HG02981 (cell line): Measurements from ENCODE around the gene NAA20.
"Not testable (repeated sequence)": the region's sequence is repeated elsewhere in the genome, so short reads cannot be mapped to it uniquely, and the experiment has no call there.

Source experiments
- ATAC-seq: cut with Tn5 transposase; IDR thresholded peaks from one replicate; pipeline ENCODE4 v1.9.1; 2021; ENCODE audit warnings: mild to moderate bottlenecking, moderate library complexity; ENCODE audit not compliant: unreplicated experiment

The NAA20 gene

DNA sequence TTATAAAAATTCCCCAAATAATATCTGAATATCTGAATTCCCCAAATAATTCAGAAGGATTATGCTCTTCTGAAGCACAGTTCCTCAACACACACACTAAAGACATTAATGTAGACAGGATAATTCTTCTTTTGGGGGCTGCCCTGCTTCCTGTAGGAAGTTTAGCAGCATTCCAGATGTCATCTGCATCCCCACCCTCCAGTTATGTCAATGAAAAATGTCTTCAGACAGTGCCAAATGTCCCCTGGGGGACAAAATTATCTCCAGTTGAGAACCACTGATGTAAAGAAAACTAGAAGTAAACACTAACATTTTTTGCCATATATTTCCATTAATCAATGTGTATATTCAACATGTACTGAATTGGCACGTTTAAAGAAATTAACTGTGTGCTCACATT lies 25.9 kb upstream of the NAA20 start:
- no peak for ATAC-seq

DNA sequence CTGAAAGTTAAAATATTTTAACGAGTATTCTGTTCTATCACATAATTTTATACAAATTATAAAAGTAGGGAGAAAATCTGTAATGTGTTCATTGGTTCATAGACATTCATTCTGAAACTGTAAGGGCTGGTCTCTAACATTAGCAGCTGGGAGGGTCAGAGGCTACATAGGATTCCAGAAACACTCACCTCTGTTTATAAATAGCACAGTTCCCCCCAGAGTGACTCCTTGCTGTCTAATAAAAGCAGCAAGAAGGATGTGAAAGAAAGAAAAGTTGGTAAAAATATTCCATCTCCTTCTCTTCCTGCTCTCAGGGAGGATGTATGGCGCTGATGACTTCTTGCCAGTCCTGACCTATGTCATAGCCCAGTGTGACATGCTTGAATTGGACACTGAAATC lies 25.3 kb upstream of the NAA20 start:
- ATAC-seq = no peak

GRCh38 chr20:19992996-19993908 lies 23.9 kb upstream of the NAA20 start:
- ATAC-seq = no peak

GRCh38 chr20:19993958-19994669 lies 23.0 kb upstream of the NAA20 start:
- ATAC-seq = no peak

DNA sequence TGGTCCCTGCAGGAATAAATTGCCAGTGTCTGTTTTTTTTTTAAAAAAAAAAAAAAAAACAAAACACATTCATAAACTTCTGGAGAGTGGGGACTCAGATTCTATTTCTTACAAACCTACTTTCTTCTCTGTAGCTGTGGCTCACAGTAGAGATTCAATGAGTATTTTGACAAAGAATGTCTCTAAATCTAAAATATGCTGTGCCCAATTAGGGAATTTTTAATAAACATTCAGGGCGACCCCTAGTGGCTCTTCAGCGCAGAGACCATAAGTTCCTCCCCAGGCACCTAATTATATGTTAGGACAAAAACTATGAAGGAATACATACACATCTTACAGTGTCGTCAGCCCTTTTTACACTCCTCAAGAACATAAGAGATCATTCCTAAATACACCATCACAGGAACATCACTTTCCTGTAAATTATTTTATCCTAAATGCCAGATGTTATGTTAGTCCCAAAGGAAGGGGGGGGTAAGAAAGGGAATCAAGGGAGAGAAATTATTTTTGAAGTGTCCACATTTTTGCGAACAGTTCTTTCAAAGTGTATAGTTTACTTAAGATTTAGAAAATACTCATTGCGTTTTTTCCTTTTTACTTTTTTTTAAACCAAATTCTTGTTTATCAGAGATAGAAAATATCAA lies 21.8 kb upstream of the NAA20 start:
- no peak for ATAC-seq

- ATAC-seq = no peak
Observed at GRCh38 chr20:19996222-19996621, 20.9 kb upstream of the NAA20 start.

- no peak for ATAC-seq
Observed at GRCh38 chr20:19996917-19997316, 20.2 kb upstream of the NAA20 start.

- no peak for ATAC-seq
Observed at GRCh38 chr20:19998990-19999705, 18.0 kb upstream of the NAA20 start.

DNA sequence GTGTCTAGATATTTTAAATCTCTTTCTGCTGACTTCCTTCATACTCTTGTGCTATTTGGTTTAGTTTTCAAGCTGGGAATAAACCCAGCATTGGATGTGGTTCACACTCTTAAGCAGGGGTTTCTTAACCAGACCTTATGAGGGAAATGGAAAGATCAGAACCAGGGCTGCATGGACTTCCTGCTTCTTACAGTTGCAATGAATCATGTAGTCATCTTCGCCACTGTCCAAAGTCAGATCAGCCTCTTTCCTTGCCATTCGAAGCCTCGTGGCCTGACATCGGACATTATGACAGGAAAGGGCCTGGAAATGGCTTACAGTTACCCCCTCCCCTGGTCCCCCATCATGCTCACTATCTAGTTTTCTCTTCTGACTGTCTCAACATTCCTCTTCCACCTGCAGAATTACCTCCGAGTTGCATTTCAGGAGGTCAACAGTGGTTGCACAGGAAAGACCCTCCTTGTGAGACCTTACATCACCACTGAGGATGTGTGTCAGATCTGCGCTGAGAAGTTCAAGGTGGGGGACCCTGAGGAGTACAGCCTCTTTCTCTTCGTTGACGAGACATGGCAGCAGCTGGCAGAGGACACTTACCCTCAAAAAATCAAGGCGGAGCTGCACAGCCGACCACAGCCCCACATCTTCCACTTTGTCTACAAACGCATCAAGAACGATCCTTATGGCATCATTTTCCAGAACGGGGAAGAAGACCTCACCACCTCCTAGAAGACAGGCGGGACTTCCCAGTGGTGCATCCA lies 16.8 kb upstream of the NAA20 start:
- ATAC-seq = no peak

GRCh38 chr20:20002101-20002998 lies 14.8 kb upstream of the NAA20 start:
- ATAC-seq = no peak

DNA sequence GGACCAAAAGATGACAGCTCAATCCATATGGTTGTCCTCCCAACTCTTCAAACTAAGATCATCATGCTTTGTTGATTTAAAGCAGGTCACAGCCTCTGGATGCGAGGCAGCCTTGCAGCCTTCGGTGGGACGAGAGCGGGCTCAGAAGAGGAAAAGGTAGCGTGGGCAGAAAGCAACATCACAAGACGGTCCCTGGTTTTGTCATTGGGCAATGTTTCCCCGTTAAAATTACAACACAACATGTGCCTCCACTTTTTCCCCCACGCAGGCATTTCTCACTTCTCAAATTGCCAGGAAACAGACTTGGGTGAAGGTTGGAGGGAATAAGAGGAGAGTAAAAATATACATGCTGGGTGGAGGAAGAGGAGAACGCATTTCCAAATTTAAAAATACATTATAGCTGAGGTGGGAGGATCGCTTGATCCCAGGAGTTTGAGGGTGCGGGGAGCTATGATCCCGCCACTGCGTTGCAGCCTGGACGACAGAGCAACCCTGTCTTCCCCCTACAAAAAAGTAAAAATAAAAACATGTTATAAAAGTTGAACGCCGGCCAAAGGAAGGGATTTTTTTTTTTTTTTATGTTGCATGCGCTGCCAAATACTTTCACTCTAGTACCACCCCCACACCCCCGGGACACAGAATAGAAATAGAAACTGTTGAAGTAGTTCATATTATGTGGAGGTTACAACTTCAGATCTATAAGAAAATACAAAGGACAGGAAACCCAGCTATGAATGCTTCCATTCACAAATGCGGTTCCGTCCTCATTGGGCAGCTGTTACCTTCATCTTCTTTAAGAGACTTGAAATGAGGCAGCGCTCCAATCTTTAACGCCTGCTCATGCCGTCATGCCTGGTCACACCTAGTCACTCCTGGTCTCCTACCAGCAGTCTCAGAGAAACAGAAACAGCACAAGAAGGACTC lies 13.9 kb upstream of the NAA20 start:
- no peak for ATAC-seq

GRCh38 chr20:20003955-20004322 lies 13.2 kb upstream of the NAA20 start:
- not testable (repeated sequence) for ATAC-seq

DNA sequence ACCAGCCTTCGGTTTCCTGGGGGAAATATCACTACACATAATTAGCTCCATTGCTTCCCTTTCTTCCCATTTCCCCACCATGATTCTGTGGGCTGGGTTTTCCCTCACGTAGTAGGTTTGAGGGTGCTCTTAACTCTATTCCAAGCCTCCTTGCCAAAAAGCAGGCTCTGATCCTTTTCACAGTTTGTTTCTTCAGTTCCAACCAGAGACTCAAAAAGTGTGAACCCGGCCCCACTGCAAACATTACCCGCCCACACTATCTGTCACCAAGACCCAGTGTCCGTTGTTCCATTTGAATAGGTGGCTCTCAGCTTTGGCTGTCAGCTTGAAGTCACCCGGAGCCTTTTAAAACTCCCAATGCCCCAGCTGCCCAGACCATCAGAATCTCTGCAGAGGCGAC lies 11.8 kb upstream of the NAA20 start:
- ATAC-seq = no peak

DNA sequence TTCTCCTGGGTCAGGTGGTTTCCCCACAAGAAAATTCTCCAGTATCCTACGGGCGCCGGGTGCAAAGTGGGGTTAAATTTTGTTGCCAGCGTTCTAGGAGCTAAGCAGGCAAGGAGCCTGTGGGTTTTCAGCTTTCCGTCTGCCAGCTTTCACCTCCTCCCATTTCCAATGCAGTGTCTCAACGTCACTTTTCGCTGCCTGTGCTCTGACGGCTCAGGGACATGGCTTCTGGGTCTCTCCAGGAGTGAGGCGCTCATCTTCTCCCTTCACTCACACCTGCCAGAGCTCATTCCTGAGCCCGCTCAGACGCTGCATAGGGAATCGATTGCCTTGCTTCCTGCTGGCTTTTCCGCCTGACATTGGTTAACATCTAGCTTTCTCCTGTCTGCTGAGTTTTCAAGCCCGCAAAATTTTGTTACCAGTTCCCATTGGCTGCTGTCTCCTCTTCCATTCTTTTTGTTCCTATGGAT lies 7.3 kb upstream of the NAA20 start:
- ATAC-seq = no peak

- ATAC-seq = no peak
Observed at GRCh38 chr20:20010639-20011500, 6.3 kb upstream of the NAA20 start.

DNA sequence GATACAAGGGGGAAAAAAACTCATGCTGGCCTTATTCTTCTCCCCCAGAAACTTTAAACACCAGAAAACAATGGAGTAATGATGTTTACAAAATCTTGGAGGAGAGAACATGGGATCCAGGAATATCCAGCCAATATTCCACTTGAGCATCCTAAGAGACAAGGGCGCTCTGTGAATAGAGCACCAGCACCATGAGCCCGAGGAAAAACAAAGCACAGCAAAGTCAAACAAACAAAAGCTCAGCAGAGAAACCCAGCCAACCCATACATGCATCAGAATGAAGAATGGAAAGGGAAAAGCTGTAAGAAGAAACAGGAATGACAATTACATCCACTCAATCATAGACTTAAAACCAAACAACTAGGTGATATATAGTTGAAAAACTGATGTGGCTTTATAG lies 4.6 kb upstream of the NAA20 start:
- ATAC-seq = no peak

GRCh38 chr20:20014659-20015058 lies 2.5 kb upstream of the NAA20 start:
- ATAC-seq = no peak
